NCI-H1436 (cell line): ENCODE data around the gene CCM2L.

Experiments used
- DNase-seq: peaks from one replicate; lab custom pipeline; 2025; lab: John Stamatoyannopoulos, UW

CCM2L gene

GRCh38 chr20:32010101-32010500 is at the start of gene CCM2L:
TSS of gene CCM2L (plus strand) at chr20:32010438. CDS start at chr20:32010455, 17 bp downstream.
- DNase-seq: no peak

GRCh38 chr20:31962761-31963160 is 47.5 kb upstream of the CCM2L start:
- no peak for DNase-seq

- no peak for DNase-seq
Measured at GRCh38 chr20:31963889-31964288, 46.3 kb upstream of the CCM2L start.

- DNase-seq: no peak
Measured at GRCh38 chr20:31966991-31967655, 43.1 kb upstream of the CCM2L start.

- peak; percentile 71 for DNase-seq
Measured at GRCh38 chr20:31967830-31968249, 42.4 kb upstream of the CCM2L start, which contains the start of gene XKR7. TSS of gene XKR7 (plus strand) at chr20:31968151. CDS start at chr20:31968176, 25 bp downstream.

- DNase-seq: no peak
Measured at GRCh38 chr20:31968291-31969126, 41.7 kb upstream of the CCM2L start.

- no peak for DNase-seq
Measured at GRCh38 chr20:31969991-31970390, 40.2 kb upstream of the CCM2L start.

- DNase-seq: no peak
Measured at GRCh38 chr20:31972471-31973021, 37.7 kb upstream of the CCM2L start.

GRCh38 chr20:31974296-31974695 is 35.9 kb upstream of the CCM2L start:
- no peak for DNase-seq

GRCh38 chr20:31974951-31975487 is 35.2 kb upstream of the CCM2L start:
- no peak for DNase-seq

GRCh38 chr20:31975874-31976273 is 34.4 kb upstream of the CCM2L start:
- DNase-seq: no peak

GRCh38 chr20:31977080-31977479 is 33.2 kb upstream of the CCM2L start:
- no peak for DNase-seq

- DNase-seq: no peak
Measured at GRCh38 chr20:31979713-31980426, 30.4 kb upstream of the CCM2L start.

- no peak for DNase-seq
Measured at GRCh38 chr20:31981784-31982183, 28.5 kb upstream of the CCM2L start.

- no peak for DNase-seq
Measured at GRCh38 chr20:31984981-31985471, 25.2 kb upstream of the CCM2L start.

GRCh38 chr20:31987744-31988143 is 22.5 kb upstream of the CCM2L start:
- DNase-seq: no peak

GRCh38 chr20:31988430-31989015 is 21.7 kb upstream of the CCM2L start:
- DNase-seq: no peak

- no peak for DNase-seq
Measured at GRCh38 chr20:31989030-31989645, 21.1 kb upstream of the CCM2L start.

- no peak for DNase-seq
Measured at GRCh38 chr20:31990641-31991338, 19.4 kb upstream of the CCM2L start.

- no peak for DNase-seq
Measured at GRCh38 chr20:31991339-31991705, 18.9 kb upstream of the CCM2L start.
